Measurements from ENCODE around the gene HSD11B1. TPM values are rescaled to one million over a fixed set of nuclear protein-coding genes. Genes with fewer than 3 reads are reported as not detected.

Gene HSD11B1
- total and polyA plus RNA-seq, 2 of the 4 experiments (the other 2 are of a cell fraction) = 0.41 to 0.72 TPM

GRCh38 chr1:209717818-209718217 is 13.2 kb downstream of the HSD11B1 start:
- H4K20me1 ChIP-seq (ENCODE audit: insufficient read depth, low read length) = no peaks in the 10 kb centered on the region
- no peak overlapping the region for H3K27ac ChIP-seq (ENCODE audit: insufficient read depth, low read length)
- ATAC-seq (ENCODE audit: low read depth) (no peak), DNase-seq (no peak)
- H2BK120ac ChIP-seq (ENCODE audit: low read depth, low read length) = no peak overlapping the region
- no peaks in the 10 kb centered on the region for H3K9me1 ChIP-seq (ENCODE audit: insufficient read depth, low read length)
- no peak overlapping the region for H3K4me2 ChIP-seq (ENCODE audit: low read depth, low read length)
- H2BK20ac ChIP-seq (ENCODE audit: low read depth, low read length) = no peak overlapping the region
- no peak overlapping the region for H3K4me3 ChIP-seq (ENCODE audit: insufficient read depth, low read depth, low read length)
- dilution Hi-C loops (cut with HindIII; ENCODE audit: low sequenced_read_pairs, unreplicated experiment) (no loop called here), in situ Hi-C loops (cut with MboI; ENCODE audit: low sequenced_read_pairs) (no loop called here), intact Hi-C loops (cut with micrococcal nuclease) (no loop called here)
- H3K79me1 ChIP-seq (ENCODE audit: low read depth in 1 of 2, low read length in 2 of 2) = no peaks in the 10 kb centered on the region
- ChIA-PET CTCF (no interaction called here), POLR2A (ENCODE audit: unreplicated experiment) (no interaction called here)
- H3K23ac ChIP-seq (ENCODE audit: low read depth, low read length) = no peak overlapping the region
- no peak overlapping the region for H2AK9ac ChIP-seq (replicated peaks; ENCODE audit: low read depth, low read length, poor library complexity)
- no peak overlapping the region for H2BK15ac ChIP-seq (ENCODE audit: low read depth, low read length)
- no peaks in the 10 kb centered on the region for H3K27me3 ChIP-seq (ENCODE audit: control insufficient read depth, insufficient read depth, low read length)
- peaks cover 1% of the 10 kb centered on the region for H3K4me1 ChIP-seq (ENCODE audit: control insufficient read depth, insufficient read depth, low read length)
- no peak overlapping the region for H4K8ac ChIP-seq (ENCODE audit: low read depth in 2 of 2, low read length in 2 of 2)
- TF ChIP-seq USF2 (IDR thresholded peaks at IDR 0.05; ENCODE audit: low read depth, low read length) = no peak
- no peak for TF ChIP-seq RAD21 (IDR thresholded peaks at IDR 0.05; ENCODE audit: low read length)
- TF ChIP-seq ELK1 (IDR thresholded peaks at IDR 0.05; ENCODE audit: borderline replicate concordance, low read depth, low read length) = no peak
- TF ChIP-seq CTCF (conservative IDR thresholded peaks at IDR 0.05; ENCODE audit: low read depth, low read length) = no peak
- H3K18ac ChIP-seq (ENCODE audit: low read depth, low read length) = no peak overlapping the region
- H4K5ac ChIP-seq (ENCODE audit: low read depth, low read length) = no peak overlapping the region
- no peak overlapping the region for H2BK5ac ChIP-seq (ENCODE audit: low read depth, low read length, poor library complexity, severe bottlenecking)
- no peaks in the 10 kb centered on the region for H3K9me3 ChIP-seq (ENCODE audit: control insufficient read depth, insufficient read depth, low read length)
- no peak overlapping the region for H3K4ac ChIP-seq (ENCODE audit: low read depth, low read length)
- no peak overlapping the region for H3K14ac ChIP-seq (replicated peaks; ENCODE audit: low read depth, low read length)
- no CpG with 5 or more reads among the region's 2 CpGs for whole genome bisulfite sequencing, 2 experiments (ENCODE audit: extremely low coverage in 2 of 2, insufficient read length in 1 of 2)
- no peak overlapping the region for H2AK5ac ChIP-seq (ENCODE audit: low read depth, low read length)
- no TSS peak for BruUV-seq (replicated peaks)
- H3K56ac ChIP-seq (ENCODE audit: extremely low read depth, insufficient read depth, low read length) = no peak overlapping the region
- H2AFZ ChIP-seq (replicated peaks; ENCODE audit: low read length, poor library complexity) = no peak overlapping the region
- no peaks in the 10 kb centered on the region for H3K36me3 ChIP-seq (ENCODE audit: control insufficient read depth, insufficient read depth, low read length)
- no peak overlapping the region for H4K91ac ChIP-seq (ENCODE audit: insufficient read depth, low read depth, low read length)
- H3K9ac ChIP-seq (ENCODE audit: low read depth, low read length) = no peak overlapping the region

Measured in IMR-90 (cell line).